ENCODE results near the gene TMBIM4. TPM values are rescaled to one million over a fixed set of nuclear protein-coding genes. Genes with fewer than 3 reads are reported as not detected.

Gene TMBIM4
- total and polyA plus RNA-seq, 2 experiments from 2014 or later, result 59.6 to 63.6 TPM

DNA sequence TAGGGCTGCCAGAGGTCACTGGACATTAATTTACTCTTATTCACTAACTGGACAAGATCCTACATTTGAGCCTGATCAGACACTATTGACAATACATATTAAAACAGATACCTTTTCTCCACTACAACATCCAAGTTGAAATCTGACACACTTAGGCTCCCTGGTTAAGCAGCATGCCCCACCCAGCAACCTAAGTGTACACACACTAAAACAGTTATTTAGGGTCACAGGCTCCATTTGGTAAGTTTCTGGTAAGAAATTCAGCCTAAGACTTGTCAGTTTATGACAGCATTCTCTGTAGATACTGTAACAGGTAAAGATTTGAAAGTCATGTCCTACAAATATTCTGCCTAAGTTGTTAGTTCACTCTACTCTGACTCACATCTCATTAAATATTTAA lies 27.0 kb downstream of the TMBIM4 start:
- ATAC-seq, result no peak
- no peak for TF ChIP-seq ZNF331 (CRISPR knock-in tag; IDR thresholded peaks at IDR 0.05; ENCODE audit: low read depth)
- no peak for TF ChIP-seq CREB1 (CRISPR knock-in tag; IDR thresholded peaks at IDR 0.05; ENCODE audit: low read depth)
- peaks cover 27% of the 10 kb centered on the region for H3K9me3 Mint-ChIP-seq
- Histone ChIP-seq H2AFZ (no peak overlapping the region), H3F3A (replicated peaks; ENCODE audit: low read depth) (no peaks in the 10 kb centered on the region), H3K4me1 (ENCODE audit: insufficient read depth) (peaks cover 2% of the 10 kb centered on the region; the same call in 1 of the 2 replicates), H4K20me1 (replicated peaks; ENCODE audit: insufficient read depth) (no peaks in the 10 kb centered on the region), H3K4me3 (no peak overlapping the region), H3K4me2 (no peak overlapping the region), H3K9me2 (ENCODE audit: insufficient read depth) (no peaks in the 10 kb centered on the region), H3K36me3 (ENCODE audit: insufficient read depth) (peaks cover 9% of the 10 kb centered on the region; the same call in 1 of the 2 replicates), H3K79me2 (replicated peaks; ENCODE audit: insufficient read depth) (no peaks in the 10 kb centered on the region), H3K27me3 (ENCODE audit: insufficient read depth) (no peaks in the 10 kb centered on the region), H3K27ac (ENCODE audit: low read depth) (no peak overlapping the region)
- peaks cover 44% of the 10 kb centered on the region for H3K36me3 Mint-ChIP-seq (ENCODE audit: low read depth)
- no peak for DNase-seq (ENCODE audit: low spot score)
- H3K27ac Mint-ChIP-seq, result no peak overlapping the region
- no peak overlapping the region for H3K4me3 Mint-ChIP-seq
- no peaks in the 10 kb centered on the region for H3K27me3 Mint-ChIP-seq (ENCODE audit: insufficient read depth, low read depth, poor library complexity)
- peaks cover 7% of the 10 kb centered on the region for H3K4me1 Mint-ChIP-seq

- H3K36me3 ChIP-seq (ENCODE audit: insufficient read depth), result peaks cover 9% of the 10 kb centered on the region; the same call in 1 of the 2 replicates
- TF ChIP-seq EZH2 (IDR thresholded peaks at IDR 0.05; ENCODE audit: low read depth, unreplicated experiment) (no peak), JUNB (IDR thresholded peaks at IDR 0.05; ENCODE audit: unreplicated experiment) (no peak), STAT1 (IDR thresholded peaks at IDR 0.05; ENCODE audit: unreplicated experiment) (no peak), ZNF331 (CRISPR knock-in tag; IDR thresholded peaks at IDR 0.05; ENCODE audit: low read depth) (no peak)
- TF ChIP-seq, protein P1, sequence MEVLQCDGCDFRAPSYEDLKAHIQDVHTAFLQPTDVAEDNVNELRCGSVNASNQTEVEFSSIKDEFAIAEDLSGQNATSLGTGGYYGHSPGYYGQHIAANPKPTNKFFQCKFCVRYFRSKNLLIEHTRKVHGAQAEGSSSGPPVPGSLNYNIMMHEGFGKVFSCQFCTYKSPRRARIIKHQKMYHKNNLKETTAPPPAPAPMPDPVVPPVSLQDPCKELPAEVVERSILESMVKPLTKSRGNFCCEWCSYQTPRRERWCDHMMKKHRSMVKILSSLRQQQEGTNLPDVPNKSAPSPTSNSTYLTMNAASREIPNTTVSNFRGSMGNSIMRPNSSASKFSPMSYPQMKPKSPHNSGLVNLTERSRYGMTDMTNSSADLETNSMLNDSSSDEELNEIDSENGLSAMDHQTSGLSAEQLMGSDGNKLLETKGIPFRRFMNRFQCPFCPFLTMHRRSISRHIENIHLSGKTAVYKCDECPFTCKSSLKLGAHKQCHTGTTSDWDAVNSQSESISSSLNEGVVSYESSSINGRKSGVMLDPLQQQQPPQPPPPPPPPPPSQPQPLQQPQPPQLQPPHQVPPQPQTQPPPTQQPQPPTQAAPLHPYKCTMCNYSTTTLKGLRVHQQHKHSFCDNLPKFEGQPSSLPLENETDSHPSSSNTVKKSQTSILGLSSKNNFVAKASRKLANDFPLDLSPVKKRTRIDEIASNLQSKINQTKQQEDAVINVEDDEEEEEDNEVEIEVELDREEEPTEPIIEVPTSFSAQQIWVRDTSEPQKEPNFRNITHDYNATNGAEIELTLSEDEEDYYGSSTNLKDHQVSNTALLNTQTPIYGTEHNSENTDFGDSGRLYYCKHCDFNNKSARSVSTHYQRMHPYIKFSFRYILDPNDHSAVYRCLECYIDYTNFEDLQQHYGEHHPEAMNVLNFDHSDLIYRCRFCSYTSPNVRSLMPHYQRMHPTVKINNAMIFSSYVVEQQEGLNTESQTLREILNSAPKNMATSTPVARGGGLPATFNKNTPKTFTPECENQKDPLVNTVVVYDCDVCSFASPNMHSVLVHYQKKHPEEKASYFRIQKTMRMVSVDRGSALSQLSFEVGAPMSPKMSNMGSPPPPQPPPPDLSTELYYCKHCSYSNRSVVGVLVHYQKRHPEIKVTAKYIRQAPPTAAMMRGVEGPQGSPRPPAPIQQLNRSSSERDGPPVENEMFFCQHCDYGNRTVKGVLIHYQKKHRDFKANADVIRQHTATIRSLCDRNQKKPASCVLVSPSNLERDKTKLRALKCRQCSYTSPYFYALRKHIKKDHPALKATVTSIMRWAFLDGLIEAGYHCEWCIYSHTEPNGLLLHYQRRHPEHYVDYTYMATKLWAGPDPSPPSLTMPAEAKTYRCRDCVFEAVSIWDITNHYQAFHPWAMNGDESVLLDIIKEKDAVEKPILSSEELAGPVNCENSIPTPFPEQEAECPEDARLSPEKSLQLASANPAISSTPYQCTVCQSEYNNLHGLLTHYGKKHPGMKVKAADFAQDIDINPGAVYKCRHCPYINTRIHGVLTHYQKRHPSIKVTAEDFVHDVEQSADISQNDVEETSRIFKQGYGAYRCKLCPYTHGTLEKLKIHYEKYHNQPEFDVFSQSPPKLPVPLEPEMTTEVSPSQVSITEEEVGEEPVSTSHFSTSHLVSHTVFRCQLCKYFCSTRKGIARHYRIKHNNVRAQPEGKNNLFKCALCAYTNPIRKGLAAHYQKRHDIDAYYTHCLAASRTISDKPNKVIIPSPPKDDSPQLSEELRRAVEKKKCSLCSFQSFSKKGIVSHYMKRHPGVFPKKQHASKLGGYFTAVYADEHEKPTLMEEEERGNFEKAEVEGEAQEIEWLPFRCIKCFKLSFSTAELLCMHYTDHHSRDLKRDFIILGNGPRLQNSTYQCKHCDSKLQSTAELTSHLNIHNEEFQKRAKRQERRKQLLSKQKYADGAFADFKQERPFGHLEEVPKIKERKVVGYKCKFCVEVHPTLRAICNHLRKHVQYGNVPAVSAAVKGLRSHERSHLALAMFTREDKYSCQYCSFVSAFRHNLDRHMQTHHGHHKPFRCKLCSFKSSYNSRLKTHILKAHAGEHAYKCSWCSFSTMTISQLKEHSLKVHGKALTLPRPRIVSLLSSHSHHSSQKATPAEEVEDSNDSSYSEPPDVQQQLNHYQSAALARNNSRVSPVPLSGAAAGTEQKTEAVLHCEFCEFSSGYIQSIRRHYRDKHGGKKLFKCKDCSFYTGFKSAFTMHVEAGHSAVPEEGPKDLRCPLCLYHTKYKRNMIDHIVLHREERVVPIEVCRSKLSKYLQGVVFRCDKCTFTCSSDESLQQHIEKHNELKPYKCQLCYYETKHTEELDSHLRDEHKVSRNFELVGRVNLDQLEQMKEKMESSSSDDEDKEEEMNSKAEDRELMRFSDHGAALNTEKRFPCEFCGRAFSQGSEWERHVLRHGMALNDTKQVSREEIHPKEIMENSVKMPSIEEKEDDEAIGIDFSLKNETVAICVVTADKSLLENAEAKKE (CRISPR knock-in tag; IDR thresholded peaks at IDR 0.05), result no peak
- peaks cover 29% of the 10 kb centered on the region for H3K9me3 Mint-ChIP-seq
- H3K36me3 Mint-ChIP-seq (ENCODE audit: low read depth), result peaks cover 59% of the 10 kb centered on the region
- H3K27me3 ChIP-seq (ENCODE audit: insufficient read depth), result no peaks in the 10 kb centered on the region
- H3K9me2 ChIP-seq (ENCODE audit: insufficient read depth), result no peaks in the 10 kb centered on the region
- no peak overlapping the region for H3K27ac Mint-ChIP-seq
- no peak overlapping the region for H3K4me2 ChIP-seq
- peaks cover 2% of the 10 kb centered on the region; the same call in 1 of the 2 replicates for H3K4me1 ChIP-seq (ENCODE audit: insufficient read depth)
- H3K27ac ChIP-seq (ENCODE audit: low read depth), result no peak overlapping the region
- ATAC-seq, result no peak
- no peak for DNase-seq (ENCODE audit: low spot score)
- H3K4me1 Mint-ChIP-seq, result peaks cover 7% of the 10 kb centered on the region
- no peak overlapping the region for H3K4me3 ChIP-seq
- no peaks in the 10 kb centered on the region for H3K79me2 ChIP-seq (replicated peaks; ENCODE audit: insufficient read depth)
- no peak overlapping the region for H3K4me3 Mint-ChIP-seq
- H3K27me3 Mint-ChIP-seq (ENCODE audit: insufficient read depth, low read depth, poor library complexity), result no peaks in the 10 kb centered on the region
- no peaks in the 10 kb centered on the region for H4K20me1 ChIP-seq (replicated peaks; ENCODE audit: insufficient read depth)
- no peaks in the 10 kb centered on the region for H3F3A ChIP-seq (replicated peaks; ENCODE audit: low read depth)
- no peak overlapping the region for H2AFZ ChIP-seq
Measured at GRCh38 chr12:66141299-66141698, 28.5 kb downstream of the TMBIM4 start.
